GM12864 (cell line): ENCODE results near the gene NECTIN1.

Source experiments
- DNase-seq: peaks from one replicate; pipeline ENCODE4 v3.0.0-alpha.2; 2011; ENCODE audit warnings: low read depth
- H3K4me3 ChIP-seq: 2 replicates; pipeline ENCODE4 v1.5.1; 2011; ENCODE audit warnings: mild to moderate bottlenecking, low read depth, low read length, control low read depth
- TF ChIP-seq, protein P1 (sequence below): IDR thresholded peaks from 2 replicates; pipeline ENCODE4 v1.5.1; 2011; ENCODE audit warnings: low read depth, mild to moderate bottlenecking, moderate library complexity, low read length, control low read depth, inconsistent platforms; ENCODE audit errors: missing control alignments

The NECTIN1 gene

DNA sequence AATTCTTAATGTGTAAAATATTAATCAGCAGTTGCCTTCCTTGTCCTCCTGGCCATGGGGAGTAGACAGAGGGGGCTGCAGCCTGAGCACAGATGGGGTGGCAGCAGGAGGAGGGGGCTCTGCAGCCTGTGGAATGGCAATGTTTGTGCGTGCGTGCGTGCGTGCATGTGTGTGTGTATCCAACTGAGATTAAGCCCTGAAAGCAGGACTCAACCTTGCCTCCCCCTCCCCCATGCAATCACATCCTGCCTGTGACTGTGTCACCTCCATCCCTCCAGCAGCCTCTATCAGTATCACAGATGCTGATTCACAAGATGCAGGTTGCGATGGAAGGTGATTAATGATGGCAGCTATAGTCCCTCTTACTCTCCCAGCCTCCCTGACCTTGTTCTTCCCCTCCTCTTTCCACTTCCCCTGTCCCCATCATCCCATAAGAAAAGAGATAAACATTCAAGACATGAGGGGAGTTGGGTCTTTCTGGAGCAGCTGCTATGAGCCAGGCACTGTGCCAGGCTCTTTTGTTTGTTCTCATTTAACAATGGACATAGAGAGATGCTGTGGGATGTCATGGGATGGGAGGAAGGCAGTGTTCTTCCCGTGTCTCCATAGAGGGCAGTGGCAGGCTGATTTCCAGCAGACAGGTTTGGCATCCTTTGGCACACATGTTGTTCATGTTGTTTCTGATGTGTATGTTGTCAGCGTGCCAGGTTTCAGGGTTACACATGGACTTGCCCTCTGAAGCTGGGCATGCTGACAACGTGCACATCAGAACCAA lies 43.8 kb upstream of the NECTIN1 start:
- H3K4me3 ChIP-seq, result no peak overlapping the region
- TF ChIP-seq, protein P1, sequence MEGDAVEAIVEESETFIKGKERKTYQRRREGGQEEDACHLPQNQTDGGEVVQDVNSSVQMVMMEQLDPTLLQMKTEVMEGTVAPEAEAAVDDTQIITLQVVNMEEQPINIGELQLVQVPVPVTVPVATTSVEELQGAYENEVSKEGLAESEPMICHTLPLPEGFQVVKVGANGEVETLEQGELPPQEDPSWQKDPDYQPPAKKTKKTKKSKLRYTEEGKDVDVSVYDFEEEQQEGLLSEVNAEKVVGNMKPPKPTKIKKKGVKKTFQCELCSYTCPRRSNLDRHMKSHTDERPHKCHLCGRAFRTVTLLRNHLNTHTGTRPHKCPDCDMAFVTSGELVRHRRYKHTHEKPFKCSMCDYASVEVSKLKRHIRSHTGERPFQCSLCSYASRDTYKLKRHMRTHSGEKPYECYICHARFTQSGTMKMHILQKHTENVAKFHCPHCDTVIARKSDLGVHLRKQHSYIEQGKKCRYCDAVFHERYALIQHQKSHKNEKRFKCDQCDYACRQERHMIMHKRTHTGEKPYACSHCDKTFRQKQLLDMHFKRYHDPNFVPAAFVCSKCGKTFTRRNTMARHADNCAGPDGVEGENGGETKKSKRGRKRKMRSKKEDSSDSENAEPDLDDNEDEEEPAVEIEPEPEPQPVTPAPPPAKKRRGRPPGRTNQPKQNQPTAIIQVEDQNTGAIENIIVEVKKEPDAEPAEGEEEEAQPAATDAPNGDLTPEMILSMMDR, result no peak
- no peak for DNase-seq

DNA sequence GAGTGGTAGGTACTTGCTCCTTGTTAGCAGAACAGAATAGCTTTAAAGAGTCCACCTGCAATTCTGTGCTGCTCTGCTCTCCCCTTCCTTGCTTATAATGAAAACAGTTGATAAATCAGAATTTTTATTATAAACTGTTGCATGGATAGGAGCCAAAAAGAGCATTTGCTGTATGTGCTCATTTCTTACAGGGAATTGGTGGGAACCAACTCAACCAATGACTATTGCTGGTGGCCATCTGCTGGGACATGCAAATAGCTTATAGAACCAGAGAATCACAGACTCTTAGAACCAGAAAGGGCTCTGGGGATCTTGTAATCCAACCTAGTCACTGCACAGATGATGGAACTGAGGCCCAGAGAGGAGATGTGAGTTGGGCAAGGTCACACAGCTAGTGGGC lies 43.1 kb upstream of the NECTIN1 start:
- TF ChIP-seq, protein P1, result no peak
- DNase-seq, result no peak
- no peak overlapping the region for H3K4me3 ChIP-seq

DNA sequence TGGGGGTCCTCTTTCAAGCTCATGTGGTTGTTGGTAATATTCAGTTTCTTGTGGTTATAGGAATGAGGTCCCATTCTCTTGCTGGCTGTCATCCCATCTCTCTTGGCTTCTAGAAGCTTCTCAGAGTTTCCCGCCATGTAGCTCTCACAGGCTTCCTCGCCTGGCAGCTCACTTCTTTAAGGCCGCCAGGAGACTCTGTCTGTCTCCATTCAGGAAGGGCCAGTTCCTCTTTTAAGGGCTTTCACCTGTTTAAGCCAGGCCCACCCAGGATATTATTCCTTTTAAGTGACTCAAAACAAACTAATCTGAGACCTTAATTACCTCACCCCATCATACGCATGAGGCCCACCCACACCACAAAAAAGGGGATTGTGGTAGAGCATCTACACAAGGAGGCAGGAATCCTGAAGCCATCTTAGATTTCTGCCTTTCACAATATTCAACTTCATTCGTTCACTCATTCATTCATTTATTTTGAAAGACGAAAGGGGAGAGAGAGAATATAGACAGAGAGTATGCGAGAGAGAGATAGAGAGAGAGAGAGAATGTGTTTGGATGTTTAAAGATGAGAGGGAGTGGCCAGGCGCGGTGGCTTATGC lies 42.3 kb upstream of the NECTIN1 start:
- TF ChIP-seq, protein P1, result no peak
- no peak for DNase-seq
- H3K4me3 ChIP-seq, result no peak overlapping the region

DNA sequence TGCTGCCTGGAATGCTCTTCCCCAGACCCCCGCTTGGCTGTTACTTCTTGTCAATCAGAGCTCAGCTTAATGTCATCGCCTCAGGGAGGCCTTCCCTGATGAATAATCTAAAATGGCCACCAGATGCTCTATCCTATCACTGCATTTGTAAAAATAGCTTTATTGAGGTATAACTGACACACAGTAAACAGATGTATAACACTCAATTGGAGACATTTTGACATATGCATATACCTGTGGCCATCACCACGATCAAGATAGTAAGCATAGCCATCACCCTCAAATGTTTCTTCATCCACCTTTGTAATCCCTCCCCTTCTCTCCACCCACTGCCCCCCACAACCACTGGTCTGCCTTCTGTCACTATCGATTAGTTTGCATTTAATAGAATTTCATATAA lies 36.6 kb upstream of the NECTIN1 start:
- no peak overlapping the region for H3K4me3 ChIP-seq
- DNase-seq, result no peak
- TF ChIP-seq, protein P1, result no peak

DNA sequence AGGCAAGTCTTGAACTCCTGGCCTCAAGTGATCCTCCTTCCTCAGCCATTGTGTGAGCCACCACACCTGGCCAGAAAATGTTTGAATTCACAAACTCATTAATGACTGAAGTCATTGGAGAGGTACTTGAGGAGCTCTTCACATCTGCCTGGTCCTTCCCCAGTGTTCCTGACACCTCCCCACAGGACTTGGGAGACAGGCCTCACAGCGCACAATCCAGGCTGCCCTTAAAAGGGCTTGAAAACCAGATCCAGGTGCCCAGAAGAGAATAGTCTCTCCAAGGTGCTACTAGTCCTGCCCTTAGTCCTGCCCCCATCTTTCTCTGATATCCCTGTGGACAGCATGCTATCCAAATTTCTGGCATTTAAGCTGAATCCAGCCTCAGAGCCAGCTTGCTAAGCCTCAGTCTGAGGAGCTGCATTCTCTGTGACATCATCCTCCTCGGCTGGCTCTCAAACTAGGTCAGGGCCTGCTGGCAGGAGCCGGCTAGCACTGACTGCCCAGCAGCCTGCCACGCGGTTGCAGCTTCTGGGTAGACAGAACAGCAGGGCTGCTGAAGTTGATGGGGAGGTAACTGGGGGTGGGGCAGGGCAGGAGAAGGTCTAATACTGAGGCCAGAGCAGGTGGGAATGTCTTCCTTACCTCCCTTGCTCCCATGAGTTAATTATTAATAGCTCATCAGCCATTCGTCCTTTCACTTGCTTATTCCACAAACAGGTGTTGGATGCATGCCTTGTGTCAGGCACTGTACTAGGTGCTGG lies 35.3 kb upstream of the NECTIN1 start:
- TF ChIP-seq, protein P1, result no peak
- DNase-seq, result no peak
- no peak overlapping the region for H3K4me3 ChIP-seq

DNA sequence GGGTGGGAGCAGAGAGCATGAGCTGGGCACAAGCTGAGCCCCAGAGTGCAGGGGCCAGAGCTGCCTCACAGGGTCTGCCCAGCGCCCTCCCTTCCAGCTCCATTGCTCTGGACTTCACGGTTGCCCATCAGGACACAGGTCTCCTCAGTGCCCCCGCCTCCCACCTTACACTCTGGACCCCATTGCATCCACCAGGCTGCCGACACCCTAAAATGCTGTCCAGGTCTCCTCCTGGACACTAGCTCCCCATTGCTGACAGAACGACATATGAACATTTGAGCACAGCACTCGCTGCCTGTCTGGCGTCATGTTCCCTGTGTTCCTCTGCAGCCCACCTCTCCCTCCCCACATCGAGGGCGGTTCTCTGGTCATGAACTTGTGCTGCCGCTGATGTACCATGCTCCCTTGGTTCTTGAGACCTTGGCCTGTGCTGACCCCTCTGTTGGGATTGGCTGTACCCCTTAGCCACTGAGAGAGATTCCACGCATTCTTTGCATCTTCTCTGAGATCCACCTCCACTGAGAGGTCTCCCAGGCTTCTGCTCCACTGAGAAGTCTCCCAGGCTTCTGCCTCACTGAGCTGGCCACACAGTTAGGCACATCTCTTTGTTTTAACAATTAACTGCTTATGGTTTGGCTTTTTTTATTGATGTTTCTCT lies 34.2 kb upstream of the NECTIN1 start:
- DNase-seq, result no peak
- TF ChIP-seq, protein P1, result no peak

More for the DNA sequence above, 34.2 kb upstream of the NECTIN1 start:
- H3K4me3 ChIP-seq, result no peak overlapping the region
